ENCODE results near the gene STK10. TPM values are rescaled to one million over a fixed set of nuclear protein-coding genes. Genes with fewer than 3 reads are reported as not detected.
A peak's percentile ranks its signal among the peaks of the same experiment; 100 is the strongest.

Gene STK10
- total RNA-seq, 1 donor, result 27.1 TPM

DNA sequence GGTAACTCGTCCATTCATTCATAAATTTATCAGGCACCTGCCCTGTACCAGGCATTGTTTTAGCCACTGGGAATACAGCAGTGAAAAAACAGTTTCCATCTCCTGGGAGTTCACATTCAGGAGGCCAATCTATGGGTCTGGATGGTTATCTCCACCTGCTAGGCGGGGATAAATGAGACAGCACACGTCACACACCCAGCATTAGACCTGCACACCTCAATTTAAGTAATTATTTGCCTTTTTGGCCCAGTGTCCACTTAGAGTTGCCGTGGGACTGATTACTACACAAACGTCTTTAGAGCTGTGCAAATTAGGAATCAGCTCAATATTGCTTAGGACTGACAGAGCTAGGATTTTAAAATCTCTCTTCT is 46.1 kb downstream of the STK10 start:
- Histone ChIP-seq H3K9me3 (ENCODE audit: low read depth, low read length) (no peaks in the 10 kb centered on the region), H3K4me2 (ENCODE audit: insufficient read depth, low read length) (no peak overlapping the region), H3K79me2 (ENCODE audit: insufficient read depth, low read length) (peaks cover 80% of the 10 kb centered on the region), H2AFZ (ENCODE audit: low read length) (no peak overlapping the region), H3K27ac (ENCODE audit: low read depth, low read length) (no peak overlapping the region), H4K20me1 (ENCODE audit: insufficient read depth, low read length) (peaks cover 40% of the 10 kb centered on the region), H3K36me3 (ENCODE audit: insufficient read depth, low read length) (no peaks in the 10 kb centered on the region), H3K4me1 (ENCODE audit: insufficient read depth, low read length) (peaks cover 10% of the 10 kb centered on the region), H3K27me3 (ENCODE audit: insufficient read depth, low read length) (no peaks in the 10 kb centered on the region), H3K4me3 (ENCODE audit: insufficient read depth, low read length) (no peak overlapping the region)
- DNase-seq (ENCODE audit: insufficient read length, low spot score, missing footprints), result no peak
- TF ChIP-seq, protein P1, sequence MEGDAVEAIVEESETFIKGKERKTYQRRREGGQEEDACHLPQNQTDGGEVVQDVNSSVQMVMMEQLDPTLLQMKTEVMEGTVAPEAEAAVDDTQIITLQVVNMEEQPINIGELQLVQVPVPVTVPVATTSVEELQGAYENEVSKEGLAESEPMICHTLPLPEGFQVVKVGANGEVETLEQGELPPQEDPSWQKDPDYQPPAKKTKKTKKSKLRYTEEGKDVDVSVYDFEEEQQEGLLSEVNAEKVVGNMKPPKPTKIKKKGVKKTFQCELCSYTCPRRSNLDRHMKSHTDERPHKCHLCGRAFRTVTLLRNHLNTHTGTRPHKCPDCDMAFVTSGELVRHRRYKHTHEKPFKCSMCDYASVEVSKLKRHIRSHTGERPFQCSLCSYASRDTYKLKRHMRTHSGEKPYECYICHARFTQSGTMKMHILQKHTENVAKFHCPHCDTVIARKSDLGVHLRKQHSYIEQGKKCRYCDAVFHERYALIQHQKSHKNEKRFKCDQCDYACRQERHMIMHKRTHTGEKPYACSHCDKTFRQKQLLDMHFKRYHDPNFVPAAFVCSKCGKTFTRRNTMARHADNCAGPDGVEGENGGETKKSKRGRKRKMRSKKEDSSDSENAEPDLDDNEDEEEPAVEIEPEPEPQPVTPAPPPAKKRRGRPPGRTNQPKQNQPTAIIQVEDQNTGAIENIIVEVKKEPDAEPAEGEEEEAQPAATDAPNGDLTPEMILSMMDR (IDR thresholded peaks at IDR 0.05; ENCODE audit: extremely low read depth, low read depth, low read length), result no peak

DNA sequence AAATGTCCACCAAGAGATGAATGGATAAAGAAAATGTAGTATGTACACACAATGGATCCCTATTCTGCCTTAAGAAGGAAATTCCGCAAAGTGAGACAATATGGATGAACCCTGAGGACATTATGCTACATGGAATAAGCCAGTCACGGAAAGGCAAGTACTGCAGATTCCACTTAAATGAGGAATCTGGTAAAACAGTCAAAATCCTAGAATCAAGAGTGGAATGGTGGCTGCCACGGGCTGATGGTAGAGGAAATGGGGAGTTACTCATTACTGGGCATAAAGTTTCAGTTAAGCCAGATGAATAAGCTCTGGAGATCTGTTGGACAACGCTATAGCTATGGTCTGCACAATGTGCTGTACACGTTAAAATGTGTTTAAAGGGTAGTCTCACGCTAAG is 47.2 kb downstream of the STK10 start:
- Histone ChIP-seq H3K79me2 (ENCODE audit: insufficient read depth, low read length) (peaks cover 73% of the 10 kb centered on the region), H2AFZ (ENCODE audit: low read length) (no peak overlapping the region), H3K4me3 (ENCODE audit: insufficient read depth, low read length) (no peak overlapping the region), H3K4me1 (ENCODE audit: insufficient read depth, low read length) (peaks cover 10% of the 10 kb centered on the region), H3K27ac (ENCODE audit: low read depth, low read length) (no peak overlapping the region), H3K9me3 (ENCODE audit: low read depth, low read length) (no peaks in the 10 kb centered on the region), H3K4me2 (ENCODE audit: insufficient read depth, low read length) (no peak overlapping the region), H3K36me3 (ENCODE audit: insufficient read depth, low read length) (no peaks in the 10 kb centered on the region), H3K27me3 (ENCODE audit: insufficient read depth, low read length) (no peaks in the 10 kb centered on the region), H4K20me1 (ENCODE audit: insufficient read depth, low read length) (peaks cover 37% of the 10 kb centered on the region)
- TF ChIP-seq, protein P1 (IDR thresholded peaks at IDR 0.05; ENCODE audit: extremely low read depth, low read depth, low read length), result no peak
- peak; percentile 73 for DNase-seq (ENCODE audit: insufficient read length, low spot score, missing footprints)

DNA sequence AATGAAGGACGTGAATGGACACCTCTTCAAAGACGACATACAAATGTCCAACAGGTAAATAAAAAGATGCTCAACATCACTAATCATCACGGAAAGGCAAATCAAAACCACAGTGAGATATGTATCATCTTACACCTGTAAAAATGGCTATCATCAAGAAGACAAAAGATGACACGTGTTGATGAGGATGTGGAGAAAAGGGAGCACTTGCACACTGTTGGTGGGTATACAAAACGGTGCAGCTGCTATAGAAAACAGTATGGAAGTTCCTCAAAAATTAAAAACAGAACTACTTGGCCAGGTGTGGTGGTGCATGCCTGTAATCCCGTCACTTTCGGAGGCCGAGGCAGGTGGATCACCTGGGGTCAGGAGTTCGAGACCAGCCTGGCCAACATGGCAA is 47.9 kb downstream of the STK10 start:
- no peak for DNase-seq (ENCODE audit: insufficient read length, low spot score, missing footprints)
- Histone ChIP-seq H3K27ac (ENCODE audit: low read depth, low read length) (no peak overlapping the region), H3K9me3 (ENCODE audit: low read depth, low read length) (no peaks in the 10 kb centered on the region), H3K4me3 (ENCODE audit: insufficient read depth, low read length) (no peak overlapping the region), H3K27me3 (ENCODE audit: insufficient read depth, low read length) (no peaks in the 10 kb centered on the region), H2AFZ (ENCODE audit: low read length) (no peak overlapping the region), H3K36me3 (ENCODE audit: insufficient read depth, low read length) (no peaks in the 10 kb centered on the region), H3K4me2 (ENCODE audit: insufficient read depth, low read length) (no peak overlapping the region), H3K4me1 (ENCODE audit: insufficient read depth, low read length) (peaks cover 10% of the 10 kb centered on the region), H4K20me1 (ENCODE audit: insufficient read depth, low read length) (peaks cover 31% of the 10 kb centered on the region), H3K79me2 (ENCODE audit: insufficient read depth, low read length) (peaks cover 66% of the 10 kb centered on the region)
- TF ChIP-seq, protein P1 (IDR thresholded peaks at IDR 0.05; ENCODE audit: extremely low read depth, low read depth, low read length), result no peak

DNA sequence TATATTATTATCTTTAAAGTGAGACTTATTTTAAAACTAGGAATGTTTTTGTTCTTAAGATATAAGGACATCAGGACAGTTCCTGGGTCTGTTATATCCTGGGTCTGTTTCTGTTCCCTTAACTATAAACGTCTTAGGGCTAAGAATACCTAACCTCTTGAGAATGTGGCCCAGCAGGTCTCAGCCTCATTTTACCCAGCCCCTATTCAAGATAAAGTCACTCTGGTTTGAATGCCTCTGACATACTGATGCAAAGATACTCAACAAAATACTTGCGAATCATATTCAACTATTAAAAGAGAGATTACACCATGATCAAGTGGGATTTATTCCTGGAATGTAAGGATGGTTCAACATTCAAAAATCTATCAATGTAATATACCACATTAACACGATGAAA is 51.0 kb downstream of the STK10 start:
- peaks cover 56% of the 10 kb centered on the region for H3K79me2 ChIP-seq (ENCODE audit: insufficient read depth, low read length)
- no peak overlapping the region for H3K27ac ChIP-seq (ENCODE audit: low read depth, low read length)
- no peak overlapping the region for H3K4me3 ChIP-seq (ENCODE audit: insufficient read depth, low read length)
- no peak for DNase-seq (ENCODE audit: insufficient read length, low spot score, missing footprints)
- no peaks in the 10 kb centered on the region for H3K9me3 ChIP-seq (ENCODE audit: low read depth, low read length)
- H3K27me3 ChIP-seq (ENCODE audit: insufficient read depth, low read length), result no peaks in the 10 kb centered on the region
- peaks cover 18% of the 10 kb centered on the region for H3K4me1 ChIP-seq (ENCODE audit: insufficient read depth, low read length)
- H3K4me2 ChIP-seq (ENCODE audit: insufficient read depth, low read length), result no peak overlapping the region
- TF ChIP-seq, protein P1 (IDR thresholded peaks at IDR 0.05; ENCODE audit: extremely low read depth, low read depth, low read length), result no peak
- H4K20me1 ChIP-seq (ENCODE audit: insufficient read depth, low read length), result peaks cover 5% of the 10 kb centered on the region
- no peaks in the 10 kb centered on the region for H3K36me3 ChIP-seq (ENCODE audit: insufficient read depth, low read length)
- H2AFZ ChIP-seq (ENCODE audit: low read length), result no peak overlapping the region
